GM19351 (cell line): ENCODE results near the gene CCNG1.
A peak's percentile ranks its signal among the peaks of the same experiment; 100 is the strongest.
"Not testable (repeated sequence)": the region's sequence is repeated elsewhere in the genome, so short reads cannot be mapped to it uniquely, and the experiment has no call there.

Source experiments
- ATAC-seq: cut with Tn5 transposase; IDR thresholded peaks from one replicate; pipeline ENCODE4 v1.9.1; 2021; ENCODE audit warnings: mild to moderate bottlenecking, moderate library complexity; ENCODE audit not compliant: unreplicated experiment

CCNG1 gene

GRCh38 chr5:163440954-163441353 is 3.6 kb downstream of the CCNG1 start:
- ATAC-seq = no peak

GRCh38 chr5:163444526-163444925 is 7.1 kb downstream of the CCNG1 start:
- ATAC-seq = no peak

- no peak for ATAC-seq
Observed at GRCh38 chr5:163445345-163445744, 8.0 kb downstream of the CCNG1 start.

- ATAC-seq = no peak
Observed at GRCh38 chr5:163447191-163447590, 9.8 kb downstream of the CCNG1 start.

GRCh38 chr5:163447875-163448274 is 10.5 kb downstream of the CCNG1 start:
- ATAC-seq = no peak

- ATAC-seq = no peak
Observed at GRCh38 chr5:163448491-163448890, 11.1 kb downstream of the CCNG1 start.

- ATAC-seq = no peak
Observed at GRCh38 chr5:163451489-163451888, 14.1 kb downstream of the CCNG1 start.

GRCh38 chr5:163453705-163454104 is 16.3 kb downstream of the CCNG1 start:
- no peak for ATAC-seq

GRCh38 chr5:163455406-163455805 is 18.0 kb downstream of the CCNG1 start:
- ATAC-seq = not testable (repeated sequence)

GRCh38 chr5:163456029-163456589 is 18.7 kb downstream of the CCNG1 start:
- no peak for ATAC-seq

GRCh38 chr5:163456840-163457239 is 19.4 kb downstream of the CCNG1 start:
- ATAC-seq = no peak

GRCh38 chr5:163458778-163459385 is 21.5 kb downstream of the CCNG1 start:
- no peak for ATAC-seq

GRCh38 chr5:163459462-163459818 is 22.0 kb downstream of the CCNG1 start:
- peak; percentile 6 for ATAC-seq

- peak; percentile 74 for ATAC-seq
Observed at GRCh38 chr5:163459819-163460561, 22.6 kb downstream of the CCNG1 start, which contains the start of gene NUDCD2. NUDCD2 (minus strand) TSS chr5:163460102; CDS start chr5:163460050, 52 bp downstream.

GRCh38 chr5:163460562-163461171 is 23.3 kb downstream of the CCNG1 start, which contains the start of gene HMMR:
HMMR (plus strand) TSS chr5:163460632; CDS start chr5:163460693, 61 bp downstream.
- no peak for ATAC-seq

- ATAC-seq = no peak
Observed at GRCh38 chr5:163463063-163463435, 25.7 kb downstream of the CCNG1 start.

- ATAC-seq = no peak
Observed at GRCh38 chr5:163467682-163468081, 30.3 kb downstream of the CCNG1 start.

GRCh38 chr5:163473635-163474243 is 36.3 kb downstream of the CCNG1 start:
- ATAC-seq = peak; percentile 96

GRCh38 chr5:163475411-163475810 is 38.0 kb downstream of the CCNG1 start:
- no peak for ATAC-seq

- no peak for ATAC-seq
Observed at GRCh38 chr5:163478126-163478981, 41.0 kb downstream of the CCNG1 start.

- ATAC-seq = no peak
Observed at GRCh38 chr5:163478982-163479271, 41.5 kb downstream of the CCNG1 start.
